Adipocyte (in vitro differentiated cells): ENCODE data around the gene SAMM50.

Experiments
- DNase-seq: peaks from one replicate; pipeline ENCODE4 v3.0.0-alpha.2; 2015; ENCODE audit warnings: low read depth
- H3K27me3 ChIP-seq: replicated peaks from 2 replicates; pipeline ENCODE4 v1.7.0; 2013; ENCODE audit warnings: mild to moderate bottlenecking, low read length, moderate library complexity; ENCODE audit not compliant: control insufficient read depth, insufficient read depth
- H3K36me3 ChIP-seq: 2 replicates; pipeline ENCODE4 v1.7.0; 2013; ENCODE audit warnings: low read length, mild to moderate bottlenecking, moderate library complexity; ENCODE audit not compliant: control insufficient read depth, insufficient read depth, severe bottlenecking
- H3K4me1 ChIP-seq: 2 replicates; pipeline ENCODE4 v1.7.0; 2013; ENCODE audit warnings: mild to moderate bottlenecking, low read length, moderate library complexity; ENCODE audit not compliant: control insufficient read depth, insufficient read depth
- H3K4me3 ChIP-seq: 2 replicates; pipeline ENCODE4 v1.7.0; 2013; ENCODE audit warnings: mild to moderate bottlenecking, low read length, moderate library complexity
- H3K9ac ChIP-seq: 2 replicates; pipeline ENCODE4 v1.7.0; 2013; ENCODE audit warnings: mild to moderate bottlenecking, low read length, moderate library complexity
- H3K9me3 ChIP-seq: 2 replicates; pipeline ENCODE4 v1.7.0; 2013; ENCODE audit warnings: mild to moderate bottlenecking, low read length, moderate library complexity; ENCODE audit not compliant: control insufficient read depth

The SAMM50 gene

GRCh38 chr22:43946384-43946667 is 8.9 kb upstream of the SAMM50 start:
- Histone ChIP-seq H3K9ac (no peak overlapping the region), H3K27me3 (no peaks in the 10 kb centered on the region), H3K4me3 (no peak overlapping the region), H3K9me3 (peaks cover 4% of the 10 kb centered on the region), H3K36me3 (peaks cover 87% of the 10 kb centered on the region), H3K4me1 (no peaks in the 10 kb centered on the region)
- DNase-seq: no peak

GRCh38 chr22:43948836-43949406 is 6.3 kb upstream of the SAMM50 start:
- DNase-seq: no peak
- Histone ChIP-seq H3K36me3 (peaks cover 61% of the 10 kb centered on the region), H3K9ac (no peak overlapping the region), H3K4me1 (peaks cover 1% of the 10 kb centered on the region), H3K9me3 (no peaks in the 10 kb centered on the region), H3K27me3 (no peaks in the 10 kb centered on the region), H3K4me3 (no peak overlapping the region)

- Histone ChIP-seq H3K4me3 (no peak overlapping the region), H3K4me1 (peaks cover 15% of the 10 kb centered on the region), H3K36me3 (peaks cover 37% of the 10 kb centered on the region), H3K27me3 (no peaks in the 10 kb centered on the region), H3K9me3 (no peaks in the 10 kb centered on the region), H3K9ac (no peak overlapping the region)
- no peak for DNase-seq
Observed at GRCh38 chr22:43951391-43951790, 3.9 kb upstream of the SAMM50 start.

GRCh38 chr22:43951966-43952365 is 3.3 kb upstream of the SAMM50 start:
- Histone ChIP-seq H3K4me1 (peaks cover 20% of the 10 kb centered on the region), H3K36me3 (peaks cover 33% of the 10 kb centered on the region), H3K4me3 (no peak overlapping the region), H3K9ac (no peak overlapping the region), H3K27me3 (no peaks in the 10 kb centered on the region), H3K9me3 (no peaks in the 10 kb centered on the region)
- no peak for DNase-seq

- peaks cover 12% of the 10 kb centered on the region for H3K36me3 ChIP-seq
- H3K4me1 ChIP-seq: peaks cover 32% of the 10 kb centered on the region
- peak overlapping the region; percentile 93 for H3K4me3 ChIP-seq
- no peaks in the 10 kb centered on the region for H3K9me3 ChIP-seq
- no peaks in the 10 kb centered on the region for H3K27me3 ChIP-seq
- DNase-seq: no peak
- H3K9ac ChIP-seq: peak overlapping the region; percentile 94
Observed at GRCh38 chr22:43953988-43954785, 1.1 kb upstream of the SAMM50 start.

- H3K4me3 ChIP-seq: peak overlapping the region; percentile 93
- DNase-seq: peak; percentile 25
Observed at GRCh38 chr22:43955883-43956782, 891 bp downstream of the SAMM50 start.

GRCh38 chr22:43956805-43957463 is 1.7 kb downstream of the SAMM50 start:
- Histone ChIP-seq H3K27me3 (no peaks in the 10 kb centered on the region), H3K4me3 (peak overlapping the region; percentile 93), H3K9me3 (no peaks in the 10 kb centered on the region), H3K36me3 (no peaks in the 10 kb centered on the region), H3K4me1 (peaks cover 32% of the 10 kb centered on the region), H3K9ac (peak overlapping the region; percentile 94)
- no peak for DNase-seq

More at GRCh38 chr22:43955883-43956782, 891 bp downstream of the SAMM50 start:
- H3K9me3 ChIP-seq: no peaks in the 10 kb centered on the region
- H3K27me3 ChIP-seq: no peaks in the 10 kb centered on the region
- no peaks in the 10 kb centered on the region for H3K36me3 ChIP-seq
- H3K4me1 ChIP-seq: peaks cover 32% of the 10 kb centered on the region
- H3K9ac ChIP-seq: peak overlapping the region; percentile 94

- Histone ChIP-seq H3K9me3 (no peaks in the 10 kb centered on the region), H3K4me1 (peaks cover 32% of the 10 kb centered on the region), H3K36me3 (no peaks in the 10 kb centered on the region), H3K9ac (no peak overlapping the region), H3K27me3 (no peaks in the 10 kb centered on the region), H3K4me3 (no peak overlapping the region)
- no peak for DNase-seq
Observed at GRCh38 chr22:43957871-43958270, 2.6 kb downstream of the SAMM50 start.

GRCh38 chr22:43964314-43964857 is 9.1 kb downstream of the SAMM50 start:
- DNase-seq: no peak
- H3K9me3 ChIP-seq: no peaks in the 10 kb centered on the region
- H3K4me1 ChIP-seq: no peaks in the 10 kb centered on the region
- no peak overlapping the region for H3K9ac ChIP-seq
- H3K27me3 ChIP-seq: no peaks in the 10 kb centered on the region
- no peak overlapping the region for H3K4me3 ChIP-seq
- peaks cover 65% of the 10 kb centered on the region for H3K36me3 ChIP-seq

GRCh38 chr22:43967069-43967468 is 11.8 kb downstream of the SAMM50 start:
- Histone ChIP-seq H3K4me1 (no peaks in the 10 kb centered on the region), H3K36me3 (peaks cover 87% of the 10 kb centered on the region), H3K4me3 (no peak overlapping the region), H3K9ac (no peak overlapping the region), H3K9me3 (no peaks in the 10 kb centered on the region), H3K27me3 (no peaks in the 10 kb centered on the region)
- DNase-seq: no peak
